Epithelial cell of esophagus (primary cell): ENCODE results near the gene GNB2.

Source experiments
- DNase-seq: peaks from one replicate; pipeline ENCODE4 v3.0.0; 2010; ENCODE audit warnings: low read depth
- H3K4me3 ChIP-seq: 2 replicates; pipeline ENCODE4 v1.5.1; 2011; ENCODE audit warnings: mild to moderate bottlenecking, low read length, control low read depth
- CTCF ChIP-seq: IDR thresholded peaks from 2 replicates; pipeline ENCODE4 v1.5.1; 2011; ENCODE audit warnings: low read depth, mild to moderate bottlenecking, low read length, control low read depth, inconsistent platforms; ENCODE audit not compliant: insufficient read depth; ENCODE audit errors: missing control alignments

The GNB2 gene

GRCh38 chr7:100726996-100727761 lies 53.6 kb downstream of the GNB2 start:
- peak; percentile 25 for DNase-seq
- no peak overlapping the region for H3K4me3 ChIP-seq
- no peak for TF ChIP-seq CTCF

- no peak for TF ChIP-seq CTCF
- H3K4me3 ChIP-seq: no peak overlapping the region
- no peak for DNase-seq
Measured at GRCh38 chr7:100728196-100728595, 54.7 kb downstream of the GNB2 start.
